Panc1 (cell line): ENCODE data around the gene TNNC2.

Experiments
- CTCF ChIP-seq: fragments of 450-650 bp; IDR thresholded peaks from 2 replicates; pipeline ENCODE4 v1.5.1; 2017; ENCODE audit warnings: mild to moderate bottlenecking
- POLR2AphosphoS5 ChIP-seq: IDR thresholded peaks from 2 replicates; pipeline ENCODE4 v1.6.1; 2012; ENCODE audit warnings: mild to moderate bottlenecking, low read depth, low read length, moderate library complexity

DNA sequence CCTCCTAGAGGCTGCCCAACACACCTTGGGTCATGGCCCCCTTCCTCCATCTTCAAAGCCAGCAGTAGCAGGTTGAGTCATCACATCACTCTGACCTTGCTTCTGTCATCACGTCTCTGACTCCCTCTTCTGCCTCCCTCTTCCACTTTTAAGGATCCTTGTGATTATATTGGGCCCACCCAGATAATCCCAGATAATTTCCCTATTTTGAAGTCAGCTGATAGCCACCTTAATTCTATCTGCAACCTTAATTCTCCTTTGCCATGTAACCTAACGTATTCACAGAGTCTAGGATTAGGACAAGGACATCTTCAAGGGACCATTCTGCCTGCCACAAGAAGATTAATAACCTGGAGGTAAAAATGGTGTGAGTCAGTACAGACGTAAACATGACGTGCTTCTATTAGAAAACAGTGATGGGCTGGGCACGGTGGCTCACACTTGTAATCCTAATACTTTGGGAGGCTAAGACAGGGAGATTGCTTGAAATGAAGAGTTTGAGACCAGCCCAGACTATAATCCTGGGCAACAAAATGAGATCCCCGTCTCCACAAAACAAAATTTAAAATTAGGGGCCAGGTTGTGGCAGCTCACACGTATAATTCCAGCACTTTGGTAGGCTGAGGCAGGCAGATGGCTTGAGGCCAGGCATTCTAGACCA lies 33.6 kb upstream of the TNNC2 start:
- TF ChIP-seq CTCF (no peak), POLR2AphosphoS5 (no peak)
